ENCODE results near the gene SPEG.

- no peak for TF ChIP-seq EZH2 (IDR thresholded peaks at IDR 0.05)
- no peak for TF ChIP-seq FOSL1 (IDR thresholded peaks at IDR 0.05; ENCODE audit: low read depth)
- TF ChIP-seq POLR2AphosphoS5 (IDR thresholded peaks at IDR 0.05; ENCODE audit: low read depth, low read length), result no peak
- TF ChIP-seq CTCF (IDR thresholded peaks at IDR 0.05 in 2 of 3, conservative IDR thresholded peaks at IDR 0.05 in 1 of 3; ENCODE audit: borderline replicate concordance in 1 of 3, insufficient read depth in 1 of 3, low read depth in 2 of 3, low read length in 2 of 3), result no peak
- TF ChIP-seq POLR2A (IDR thresholded peaks at IDR 0.05; ENCODE audit: borderline replicate concordance, extremely low read depth, insufficient read depth, insufficient read length), result no peak
- no peak for TF ChIP-seq SIN3A (IDR thresholded peaks at IDR 0.05; ENCODE audit: low read depth)
- no peak for TF ChIP-seq EZH2phosphoT487 (IDR thresholded peaks at IDR 0.05; ENCODE audit: borderline replicate concordance)
- TF ChIP-seq RAD21 (IDR thresholded peaks at IDR 0.05; ENCODE audit: low read depth), result no peak
These were observed 12.8 kb downstream of the SPEG start for GRCh38 chr2:219447242-219448098.
